HL-60 (cell line): Measurements from ENCODE around the gene CASKIN2.

Source experiments
- DNase-seq, 2 experiments: peaks; one replicate each; pipeline ENCODE4 v3.0.0-alpha.2; 2010 to 2020; ENCODE audit warnings: low read depth in 1 of 2, low spot score in 1 of 2
- H3K27ac ChIP-seq: fragments of 250-450 bp; sonication (Bioruptor Pico); replicated peaks from 2 replicates; pipeline ENCODE4 v1.5.1; 2020; ENCODE audit warnings: mild to moderate bottlenecking, moderate library complexity
- H3K27me3 ChIP-seq: fragments of 250-450 bp; sonication (Bioruptor Pico); 2 replicates; pipeline ENCODE4 v1.5.1; 2021; ENCODE audit warnings: mild to moderate bottlenecking, moderate library complexity; ENCODE audit not compliant: insufficient read depth, poor library complexity, severe bottlenecking
- H3K4me3 ChIP-seq: replicated peaks from 2 replicates; pipeline ENCODE4 v1.5.1; 2011; ENCODE audit warnings: mild to moderate bottlenecking, control low read depth, low read length; ENCODE audit not compliant: insufficient read depth
- GABPA ChIP-seq: IDR thresholded peaks from 2 replicates; pipeline ENCODE4 v1.6.1; 2012; ENCODE audit warnings: low read depth
- POLR2AphosphoS5 ChIP-seq: IDR thresholded peaks from 2 replicates; pipeline ENCODE4 v1.6.1; 2012; ENCODE audit warnings: low read depth
- SPI1 ChIP-seq: IDR thresholded peaks from 2 replicates; pipeline ENCODE4 v1.6.1; 2012; ENCODE audit warnings: low read depth, mild to moderate bottlenecking, borderline replicate concordance
- TF ChIP-seq, protein P1 (sequence below): IDR thresholded peaks from one replicate; pipeline ENCODE4 v1.5.1; 2011; ENCODE audit warnings: low read length, control low read depth, inconsistent platforms; ENCODE audit not compliant: insufficient read depth
- TF ChIP-seq, protein P2 (sequence below): IDR thresholded peaks from 2 replicates; pipeline ENCODE4 v1.6.1; 2012; ENCODE audit warnings: low read depth; ENCODE audit not compliant: insufficient replicate concordance

CASKIN2 gene

DNA sequence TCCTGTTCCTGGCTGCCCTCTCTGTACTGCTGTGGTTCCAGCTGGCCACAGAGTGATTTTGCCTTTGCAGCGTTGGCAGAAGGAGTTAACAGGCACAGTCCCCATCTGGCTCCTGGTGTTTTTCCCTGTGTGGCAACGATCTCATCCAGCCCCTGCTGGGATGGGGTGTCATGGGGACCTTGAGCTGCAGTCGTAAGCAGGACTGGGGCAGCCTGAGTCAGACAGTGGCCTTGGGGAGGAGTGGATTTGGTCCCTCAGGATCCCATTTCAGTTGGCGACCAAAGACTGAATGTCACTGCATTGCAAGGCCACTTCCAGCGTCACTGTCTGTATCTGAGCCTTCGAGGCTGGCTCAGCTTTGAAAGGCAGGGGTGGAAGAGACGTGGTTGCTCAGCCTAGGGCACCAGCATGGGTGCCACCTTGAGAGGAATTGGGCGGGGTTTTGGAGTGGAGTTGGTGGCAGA is 47.0 kb downstream of the CASKIN2 start:
- DNase-seq, result no peak
- Histone ChIP-seq H3K27me3 (no peaks in the 10 kb centered on the region), H3K4me3 (no peak overlapping the region), H3K27ac (no peak overlapping the region)
- TF ChIP-seq, protein P1, sequence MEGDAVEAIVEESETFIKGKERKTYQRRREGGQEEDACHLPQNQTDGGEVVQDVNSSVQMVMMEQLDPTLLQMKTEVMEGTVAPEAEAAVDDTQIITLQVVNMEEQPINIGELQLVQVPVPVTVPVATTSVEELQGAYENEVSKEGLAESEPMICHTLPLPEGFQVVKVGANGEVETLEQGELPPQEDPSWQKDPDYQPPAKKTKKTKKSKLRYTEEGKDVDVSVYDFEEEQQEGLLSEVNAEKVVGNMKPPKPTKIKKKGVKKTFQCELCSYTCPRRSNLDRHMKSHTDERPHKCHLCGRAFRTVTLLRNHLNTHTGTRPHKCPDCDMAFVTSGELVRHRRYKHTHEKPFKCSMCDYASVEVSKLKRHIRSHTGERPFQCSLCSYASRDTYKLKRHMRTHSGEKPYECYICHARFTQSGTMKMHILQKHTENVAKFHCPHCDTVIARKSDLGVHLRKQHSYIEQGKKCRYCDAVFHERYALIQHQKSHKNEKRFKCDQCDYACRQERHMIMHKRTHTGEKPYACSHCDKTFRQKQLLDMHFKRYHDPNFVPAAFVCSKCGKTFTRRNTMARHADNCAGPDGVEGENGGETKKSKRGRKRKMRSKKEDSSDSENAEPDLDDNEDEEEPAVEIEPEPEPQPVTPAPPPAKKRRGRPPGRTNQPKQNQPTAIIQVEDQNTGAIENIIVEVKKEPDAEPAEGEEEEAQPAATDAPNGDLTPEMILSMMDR, result no peak
- TF ChIP-seq, protein P2, sequence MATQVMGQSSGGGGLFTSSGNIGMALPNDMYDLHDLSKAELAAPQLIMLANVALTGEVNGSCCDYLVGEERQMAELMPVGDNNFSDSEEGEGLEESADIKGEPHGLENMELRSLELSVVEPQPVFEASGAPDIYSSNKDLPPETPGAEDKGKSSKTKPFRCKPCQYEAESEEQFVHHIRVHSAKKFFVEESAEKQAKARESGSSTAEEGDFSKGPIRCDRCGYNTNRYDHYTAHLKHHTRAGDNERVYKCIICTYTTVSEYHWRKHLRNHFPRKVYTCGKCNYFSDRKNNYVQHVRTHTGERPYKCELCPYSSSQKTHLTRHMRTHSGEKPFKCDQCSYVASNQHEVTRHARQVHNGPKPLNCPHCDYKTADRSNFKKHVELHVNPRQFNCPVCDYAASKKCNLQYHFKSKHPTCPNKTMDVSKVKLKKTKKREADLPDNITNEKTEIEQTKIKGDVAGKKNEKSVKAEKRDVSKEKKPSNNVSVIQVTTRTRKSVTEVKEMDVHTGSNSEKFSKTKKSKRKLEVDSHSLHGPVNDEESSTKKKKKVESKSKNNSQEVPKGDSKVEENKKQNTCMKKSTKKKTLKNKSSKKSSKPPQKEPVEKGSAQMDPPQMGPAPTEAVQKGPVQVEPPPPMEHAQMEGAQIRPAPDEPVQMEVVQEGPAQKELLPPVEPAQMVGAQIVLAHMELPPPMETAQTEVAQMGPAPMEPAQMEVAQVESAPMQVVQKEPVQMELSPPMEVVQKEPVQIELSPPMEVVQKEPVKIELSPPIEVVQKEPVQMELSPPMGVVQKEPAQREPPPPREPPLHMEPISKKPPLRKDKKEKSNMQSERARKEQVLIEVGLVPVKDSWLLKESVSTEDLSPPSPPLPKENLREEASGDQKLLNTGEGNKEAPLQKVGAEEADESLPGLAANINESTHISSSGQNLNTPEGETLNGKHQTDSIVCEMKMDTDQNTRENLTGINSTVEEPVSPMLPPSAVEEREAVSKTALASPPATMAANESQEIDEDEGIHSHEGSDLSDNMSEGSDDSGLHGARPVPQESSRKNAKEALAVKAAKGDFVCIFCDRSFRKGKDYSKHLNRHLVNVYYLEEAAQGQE, result no peak
- TF ChIP-seq POLR2AphosphoS5 (no peak), GABPA (no peak), SPI1 (no peak)

DNA sequence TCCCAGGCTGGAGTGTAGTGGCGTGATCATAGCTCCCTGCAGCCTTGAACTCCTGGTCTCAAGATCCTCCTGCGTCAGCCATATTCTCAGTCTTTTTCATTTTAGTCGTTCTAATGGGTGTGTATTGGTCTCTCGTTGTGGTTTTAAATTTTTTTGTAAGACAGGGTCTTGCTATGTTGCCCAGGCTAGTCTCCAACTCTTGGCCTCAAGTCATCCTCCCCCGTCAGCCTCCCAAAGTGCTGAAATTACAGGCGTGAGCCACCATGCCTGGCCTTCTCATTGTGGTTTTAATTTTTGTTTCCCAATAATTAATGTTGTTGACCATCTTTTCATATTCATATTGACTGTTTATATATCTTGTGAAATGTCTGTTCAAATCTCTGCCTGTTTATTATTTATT is 50.3 kb downstream of the CASKIN2 start:
- DNase-seq, result no peak
- no peak overlapping the region for H3K4me3 ChIP-seq

DNA sequence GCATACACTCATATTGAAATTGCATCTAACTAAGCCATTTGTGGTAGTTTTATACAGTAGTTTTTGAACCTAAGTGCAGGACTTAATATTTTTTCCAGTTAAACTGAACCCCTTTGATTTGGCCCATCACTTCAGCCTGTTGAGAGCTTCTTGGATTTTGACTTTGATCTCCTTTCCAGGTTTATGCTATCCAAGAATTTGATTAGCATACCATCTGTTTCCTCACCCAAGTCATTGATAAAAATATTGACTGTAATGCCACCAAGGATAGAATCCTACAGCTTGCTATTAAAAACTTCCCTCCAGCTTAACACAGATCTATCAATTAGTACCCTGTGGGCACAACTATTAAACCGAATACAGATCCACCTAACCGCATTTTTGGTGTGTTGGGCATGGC is 51.7 kb downstream of the CASKIN2 start:
- no peaks in the 10 kb centered on the region for H3K27me3 ChIP-seq
- TF ChIP-seq, protein P1, result no peak
- no peak for TF ChIP-seq POLR2AphosphoS5
- TF ChIP-seq GABPA, result no peak
- TF ChIP-seq, protein P2, result no peak
- TF ChIP-seq SPI1, result no peak
- no peak overlapping the region for H3K4me3 ChIP-seq
- no peak for DNase-seq
- no peak overlapping the region for H3K27ac ChIP-seq

More for the DNA sequence above, 50.3 kb downstream of the CASKIN2 start:
- no peaks in the 10 kb centered on the region for H3K27me3 ChIP-seq
- TF ChIP-seq, protein P2, result no peak
- TF ChIP-seq SPI1, result no peak
- TF ChIP-seq, protein P1, result no peak
- no peak for TF ChIP-seq POLR2AphosphoS5
- no peak for TF ChIP-seq GABPA
- no peak overlapping the region for H3K27ac ChIP-seq
